ENCODE results near the gene CD200R1. TPM values are rescaled to one million over a fixed set of nuclear protein-coding genes. Genes with fewer than 3 reads are reported as not detected.

CD200R1 gene
- total and polyA plus RNA-seq, 2 donors = 2.5 to 7.8 TPM

- H3K9me3 ChIP-seq (ENCODE audit: control insufficient read depth in 2 of 2, insufficient read depth in 1 of 2, low read length in 1 of 2) = no peaks in the 10 kb centered on the region
- H3K27me3 ChIP-seq (ENCODE audit: control insufficient read depth in 2 of 2, insufficient read depth in 1 of 2, low read length in 1 of 2) = no peaks in the 10 kb centered on the region
- H3K36me3 ChIP-seq (ENCODE audit: control insufficient read depth in 2 of 2, insufficient read depth in 2 of 2, low read length in 1 of 2) = peaks cover 23 to 76% of the 10 kb centered on the region in 2 donors
- H3K27ac ChIP-seq (ENCODE audit: low read depth in 1 of 2, low read length in 1 of 2) = peak overlapping the region in 1 of 2 donors; percentile 70
- peaks cover 17 to 21% of the 10 kb centered on the region in 2 donors for H3K4me1 ChIP-seq (ENCODE audit: control insufficient read depth in 2 of 2, insufficient read depth in 2 of 2, low read length in 2 of 2)
- peak in 6 of 9 donors; percentile 68 to 90 (median 72) for DNase-seq (ENCODE audit: low read depth in 6 of 9, low spot score in 9 of 9)
- H3K4me3 ChIP-seq (ENCODE audit: low read length in 2 of 2) = no peak overlapping the region
- 28% methylated on average over 7 of the region's 7 CpGs for WGBS
Measured at GRCh38 chr3:113005611-113006010, 30.7 kb upstream of the CD200R1 start.

DNA sequence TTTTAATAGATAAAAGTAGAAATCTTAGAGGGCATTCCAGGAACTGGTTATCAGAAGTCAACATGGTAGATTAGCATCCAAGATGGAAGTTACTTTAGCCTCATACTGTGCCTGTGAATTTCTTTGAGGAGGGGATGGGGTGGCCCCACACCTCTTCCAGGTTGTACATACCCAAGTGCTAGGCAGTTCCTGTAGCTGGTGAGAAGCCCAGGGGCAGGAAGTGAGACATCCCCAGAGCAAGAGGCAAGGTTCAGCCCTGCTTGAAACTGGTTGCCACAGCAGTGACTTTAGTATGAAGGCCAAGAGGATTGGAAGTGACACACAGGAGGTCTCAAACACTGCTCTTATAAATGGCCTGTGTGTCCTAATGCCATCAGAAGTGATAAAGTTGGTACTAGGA lies 27.8 kb upstream of the CD200R1 start:
- no peak overlapping the region for H3K4me3 ChIP-seq (ENCODE audit: low read length in 2 of 2)
- H3K27me3 ChIP-seq (ENCODE audit: control insufficient read depth in 2 of 2, insufficient read depth in 1 of 2, low read length in 1 of 2) = no peaks in the 10 kb centered on the region
- H3K4me1 ChIP-seq (ENCODE audit: control insufficient read depth in 2 of 2, insufficient read depth in 2 of 2, low read length in 2 of 2) = peaks cover 15 to 17% of the 10 kb centered on the region in 2 donors
- H3K36me3 ChIP-seq (ENCODE audit: control insufficient read depth in 2 of 2, insufficient read depth in 2 of 2, low read length in 1 of 2) = peaks cover 31 to 78% of the 10 kb centered on the region in 2 donors
- no peaks in the 10 kb centered on the region for H3K9me3 ChIP-seq (ENCODE audit: control insufficient read depth in 2 of 2, insufficient read depth in 1 of 2, low read length in 1 of 2)
- peak in 2 of 9 donors; percentile 37 to 59 for DNase-seq (ENCODE audit: low read depth in 6 of 9, low spot score in 9 of 9)
- peak overlapping the region in 1 of 2 donors; percentile 48 for H3K27ac ChIP-seq (ENCODE audit: low read depth in 1 of 2, low read length in 1 of 2)

DNA sequence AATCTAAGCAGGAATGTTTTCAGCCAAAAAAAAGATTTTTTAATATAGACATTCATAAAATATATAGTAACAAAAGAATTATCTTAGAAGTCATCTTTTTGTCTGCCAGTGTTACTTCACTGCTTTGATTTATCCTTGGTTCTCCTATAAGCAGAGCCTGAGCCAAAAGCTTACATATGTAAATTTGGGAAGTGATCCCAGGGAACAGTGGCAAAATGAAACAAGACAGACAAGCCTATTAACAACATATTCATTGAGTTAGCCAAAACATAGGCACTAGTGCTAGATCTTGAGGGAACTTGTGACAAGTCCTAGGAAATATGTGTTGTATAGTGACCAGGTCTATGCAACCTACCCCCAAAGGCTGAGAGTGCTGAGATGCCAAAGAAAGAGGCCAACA lies 27.1 kb upstream of the CD200R1 start:
- Histone ChIP-seq H3K4me3 (ENCODE audit: low read length in 2 of 2) (no peak overlapping the region), H3K27me3 (ENCODE audit: control insufficient read depth in 2 of 2, insufficient read depth in 1 of 2, low read length in 1 of 2) (no peaks in the 10 kb centered on the region), H3K27ac (ENCODE audit: low read depth in 1 of 2, low read length in 1 of 2) (no peak overlapping the region), H3K4me1 (ENCODE audit: control insufficient read depth in 2 of 2, insufficient read depth in 2 of 2, low read length in 2 of 2) (peaks cover 15 to 17% of the 10 kb centered on the region in 2 donors), H3K9me3 (ENCODE audit: control insufficient read depth in 2 of 2, insufficient read depth in 1 of 2, low read length in 1 of 2) (no peaks in the 10 kb centered on the region), H3K36me3 (ENCODE audit: control insufficient read depth in 2 of 2, insufficient read depth in 2 of 2, low read length in 1 of 2) (peaks cover 28 to 74% of the 10 kb centered on the region in 2 donors)
- no peak for DNase-seq (ENCODE audit: low read depth in 6 of 9, low spot score in 9 of 9)

DNA sequence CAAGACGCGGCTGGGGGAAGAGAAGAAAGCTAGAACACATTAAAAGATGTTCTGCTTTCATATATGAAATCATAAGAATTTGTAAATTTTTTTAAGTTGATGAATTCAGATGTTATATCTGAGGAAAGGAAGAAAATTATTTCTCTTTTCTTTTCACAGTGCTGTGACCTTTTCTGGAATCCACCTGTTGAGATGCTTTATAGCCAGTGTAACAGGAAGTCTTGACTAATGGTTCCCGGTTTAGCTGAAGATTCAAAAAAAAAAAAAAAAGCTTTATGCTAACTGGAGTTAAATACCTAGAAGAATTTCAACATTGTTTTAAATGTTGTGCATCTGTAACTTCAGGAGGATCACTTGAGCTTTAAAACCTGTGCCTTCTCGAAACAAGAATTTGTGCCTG lies 25.8 kb upstream of the CD200R1 start:
- H3K36me3 ChIP-seq (ENCODE audit: control insufficient read depth in 2 of 2, insufficient read depth in 2 of 2, low read length in 1 of 2) = peaks cover 28 to 74% of the 10 kb centered on the region in 2 donors
- H3K27me3 ChIP-seq (ENCODE audit: control insufficient read depth in 2 of 2, insufficient read depth in 1 of 2, low read length in 1 of 2) = no peaks in the 10 kb centered on the region
- WGBS = 78% methylated on average over 4 of the region's 4 CpGs
- DNase-seq (ENCODE audit: low read depth in 6 of 9, low spot score in 9 of 9) = no peak
- no peaks in the 10 kb centered on the region for H3K9me3 ChIP-seq (ENCODE audit: control insufficient read depth in 2 of 2, insufficient read depth in 1 of 2, low read length in 1 of 2)
- H3K27ac ChIP-seq (ENCODE audit: low read depth in 1 of 2, low read length in 1 of 2) = no peak overlapping the region
- no peak overlapping the region for H3K4me3 ChIP-seq (ENCODE audit: low read length in 2 of 2)
- peaks cover 8 to 11% of the 10 kb centered on the region in 2 donors for H3K4me1 ChIP-seq (ENCODE audit: control insufficient read depth in 2 of 2, insufficient read depth in 2 of 2, low read length in 2 of 2)

GRCh38 chr3:112995800-112996199 lies 20.9 kb upstream of the CD200R1 start:
- H3K27ac ChIP-seq (ENCODE audit: low read depth in 1 of 2, low read length in 1 of 2) = no peak overlapping the region
- no peaks in the 10 kb centered on the region for H3K9me3 ChIP-seq (ENCODE audit: control insufficient read depth in 2 of 2, insufficient read depth in 1 of 2, low read length in 1 of 2)
- over 99% methylated on average over 4 of the region's 4 CpGs for WGBS
- H3K4me3 ChIP-seq (ENCODE audit: low read length in 2 of 2) = no peak overlapping the region
- peaks cover 6 to 7% of the 10 kb centered on the region in 2 donors for H3K4me1 ChIP-seq (ENCODE audit: control insufficient read depth in 2 of 2, insufficient read depth in 2 of 2, low read length in 2 of 2)
- peaks cover 8 to 37% of the 10 kb centered on the region in 2 donors for H3K36me3 ChIP-seq (ENCODE audit: control insufficient read depth in 2 of 2, insufficient read depth in 2 of 2, low read length in 1 of 2)
- H3K27me3 ChIP-seq (ENCODE audit: control insufficient read depth in 2 of 2, insufficient read depth in 1 of 2, low read length in 1 of 2) = no peaks in the 10 kb centered on the region
- no peak for DNase-seq (ENCODE audit: low read depth in 6 of 9, low spot score in 9 of 9)

GRCh38 chr3:112990672-112991602 lies 16.0 kb upstream of the CD200R1 start, which contains the start of gene GTPBP8:
GTPBP8 (plus strand) TSS chr3:112990984; CDS start chr3:112991000, 16 bp downstream.
- Histone ChIP-seq H3K27ac (ENCODE audit: low read depth in 1 of 2, low read length in 1 of 2) (peak within 1 kb of the TSS; percentile 93 to 97), H3K4me1 (ENCODE audit: control insufficient read depth in 2 of 2, insufficient read depth in 2 of 2, low read length in 2 of 2) (peaks cover 6 to 10% of the 10 kb centered on the region in 2 donors), H3K36me3 (ENCODE audit: control insufficient read depth in 2 of 2, insufficient read depth in 2 of 2, low read length in 1 of 2) (no peaks in the 10 kb centered on the region), H3K27me3 (ENCODE audit: control insufficient read depth in 2 of 2, insufficient read depth in 1 of 2, low read length in 1 of 2) (no peaks in the 10 kb centered on the region), H3K9me3 (ENCODE audit: control insufficient read depth in 2 of 2, insufficient read depth in 1 of 2, low read length in 1 of 2) (no peaks in the 10 kb centered on the region), H3K4me3 (ENCODE audit: low read length in 2 of 2) (peak within 1 kb of the TSS; percentile 74 to 94)
- WGBS = 2% methylated on average over 70 of the region's 70 CpGs
- peak; percentile 65 to 92 (median 79) for DNase-seq (ENCODE audit: low read depth in 6 of 9, low spot score in 9 of 9)

- WGBS = 98% methylated on average over 9 of the region's 9 CpGs
- no peaks in the 10 kb centered on the region for H3K27me3 ChIP-seq (ENCODE audit: control insufficient read depth in 2 of 2, insufficient read depth in 1 of 2, low read length in 1 of 2)
- no peaks in the 10 kb centered on the region for H3K9me3 ChIP-seq (ENCODE audit: control insufficient read depth in 2 of 2, insufficient read depth in 1 of 2, low read length in 1 of 2)
- no peaks in the 10 kb centered on the region for H3K36me3 ChIP-seq (ENCODE audit: control insufficient read depth in 2 of 2, insufficient read depth in 2 of 2, low read length in 1 of 2)
- no peak for DNase-seq (ENCODE audit: low read depth in 6 of 9, low spot score in 9 of 9)
- no peak overlapping the region for H3K4me3 ChIP-seq (ENCODE audit: low read length in 2 of 2)
- no peak overlapping the region for H3K27ac ChIP-seq (ENCODE audit: low read depth in 1 of 2, low read length in 1 of 2)
- peaks cover 13 to 20% of the 10 kb centered on the region in 2 donors for H3K4me1 ChIP-seq (ENCODE audit: control insufficient read depth in 2 of 2, insufficient read depth in 2 of 2, low read length in 2 of 2)
Measured at GRCh38 chr3:112987710-112988334, 12.9 kb upstream of the CD200R1 start.

DNA sequence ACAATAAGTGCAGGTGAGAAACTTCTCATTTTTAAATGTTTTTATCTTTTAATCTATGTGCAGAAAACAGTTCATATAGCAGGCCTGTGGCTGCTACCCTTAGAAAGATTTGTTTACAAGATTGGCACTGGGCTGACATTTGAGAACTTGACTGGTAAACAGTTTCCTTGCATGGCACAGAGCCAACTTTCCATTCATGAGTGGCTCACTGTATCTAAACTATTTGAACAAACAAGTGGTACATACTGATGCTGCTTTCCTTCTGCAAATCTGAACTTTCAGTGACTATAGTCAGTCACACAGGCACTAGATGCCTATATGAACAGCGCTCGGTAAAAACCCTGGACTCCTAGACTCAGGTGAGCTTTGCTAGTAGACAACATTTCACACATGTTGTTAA lies 9.6 kb upstream of the CD200R1 start:
- H3K9me3 ChIP-seq (ENCODE audit: control insufficient read depth in 2 of 2, insufficient read depth in 1 of 2, low read length in 1 of 2) = no peaks in the 10 kb centered on the region
- DNase-seq (ENCODE audit: low read depth in 6 of 9, low spot score in 9 of 9) = peak in 5 of 9 donors; percentile 48 to 72 (median 53)
- no peaks in the 10 kb centered on the region for H3K36me3 ChIP-seq (ENCODE audit: control insufficient read depth in 2 of 2, insufficient read depth in 2 of 2, low read length in 1 of 2)
- H3K27me3 ChIP-seq (ENCODE audit: control insufficient read depth in 2 of 2, insufficient read depth in 1 of 2, low read length in 1 of 2) = no peaks in the 10 kb centered on the region
- H3K4me1 ChIP-seq (ENCODE audit: control insufficient read depth in 2 of 2, insufficient read depth in 2 of 2, low read length in 2 of 2) = peaks cover 10 to 14% of the 10 kb centered on the region in 2 donors
- WGBS = 89% methylated on average over 2 of the region's 2 CpGs
- no peak overlapping the region for H3K4me3 ChIP-seq (ENCODE audit: low read length in 2 of 2)
- H3K27ac ChIP-seq (ENCODE audit: low read depth in 1 of 2, low read length in 1 of 2) = peak overlapping the region; percentile 10 to 32

DNA sequence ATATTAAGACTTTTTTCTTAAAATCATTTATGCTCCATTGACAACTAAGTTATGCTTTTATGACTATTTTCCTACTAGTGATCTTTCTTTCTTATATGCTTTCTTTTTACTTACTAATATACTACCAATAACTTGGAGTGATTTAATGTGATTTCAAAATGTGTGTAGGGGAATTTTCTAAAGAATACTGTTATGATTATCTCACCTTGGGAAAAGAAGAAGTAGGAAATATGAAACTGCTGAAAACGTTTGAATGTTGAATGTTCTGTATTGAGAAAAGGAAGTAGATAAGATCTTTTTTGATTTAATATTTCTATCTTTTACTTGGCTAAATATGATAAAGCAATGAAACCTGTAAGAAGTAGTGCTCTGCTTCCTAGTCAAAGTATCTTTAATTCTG lies 7.8 kb upstream of the CD200R1 start:
- no peaks in the 10 kb centered on the region for H3K36me3 ChIP-seq (ENCODE audit: control insufficient read depth in 2 of 2, insufficient read depth in 2 of 2, low read length in 1 of 2)
- no peak overlapping the region for H3K4me3 ChIP-seq (ENCODE audit: low read length in 2 of 2)
- H3K27me3 ChIP-seq (ENCODE audit: control insufficient read depth in 2 of 2, insufficient read depth in 1 of 2, low read length in 1 of 2) = no peaks in the 10 kb centered on the region
- H3K4me1 ChIP-seq (ENCODE audit: control insufficient read depth in 2 of 2, insufficient read depth in 2 of 2, low read length in 2 of 2) = peaks cover 10 to 14% of the 10 kb centered on the region in 2 donors
- H3K27ac ChIP-seq (ENCODE audit: low read depth in 1 of 2, low read length in 1 of 2) = no peak overlapping the region
- no peak for DNase-seq (ENCODE audit: low read depth in 6 of 9, low spot score in 9 of 9)
- no peaks in the 10 kb centered on the region for H3K9me3 ChIP-seq (ENCODE audit: control insufficient read depth in 2 of 2, insufficient read depth in 1 of 2, low read length in 1 of 2)
- WGBS = 3% methylated on average over 1 of the region's 1 CpG
